ENCODE data around the gene ST14.

GRCh38 chr11:130234315-130234714, 74.7 kb downstream of the ST14 start:
- TF ChIP-seq CTCF (conservative IDR thresholded peaks at IDR 0.05 in 1 of 2, IDR thresholded peaks at IDR 0.05 in 1 of 2; ENCODE audit: low read depth in 1 of 2, low read length in 2 of 2) (no peak), EZH2 (IDR thresholded peaks at IDR 0.05; ENCODE audit: low read length, missing control alignments) (no peak)

Measured in fibroblast of lung (primary cell).